HepG2 (cell line): ENCODE results near the gene IFI35. TPM values are rescaled to one million over a fixed set of nuclear protein-coding genes. Genes with fewer than 3 reads are reported as not detected.

Experiments
- HDAC1 ChIP-seq: sonication (generic); formaldehyde crosslinking; IDR thresholded peaks from 2 replicates; pipeline ENCODE4 v1.5.1; 2020; ENCODE audit warnings: mild to moderate bottlenecking, missing genetic modification reagents
- ISL2 ChIP-seq: sonication (generic); formaldehyde crosslinking; IDR thresholded peaks from 2 replicates; pipeline ENCODE4 v1.5.0; 2020; ENCODE audit warnings: missing genetic modification reagents
- MYC ChIP-seq: sonication (generic); formaldehyde crosslinking; IDR thresholded peaks from 2 replicates; pipeline ENCODE4 v1.9.0; 2021; ENCODE audit warnings: missing genetic modification reagents, borderline replicate concordance
- PAX8 ChIP-seq: sonication (generic); formaldehyde crosslinking; IDR thresholded peaks from 2 replicates; pipeline ENCODE4 v1.8.0; 2022; ENCODE audit warnings: mild to moderate bottlenecking, missing genetic modification reagents, borderline replicate concordance
- RXRA ChIP-seq: sonication (generic); formaldehyde crosslinking; IDR thresholded peaks from 2 replicates; pipeline ENCODE4 v1.5.1; 2020; ENCODE audit warnings: missing genetic modification reagents
- SRSF4 ChIP-seq: fragments of 200-400 bp; formaldehyde crosslinking; IDR thresholded peaks from one replicate; pipeline ENCODE4 v1.6.1; 2018; ENCODE audit warnings: mild to moderate bottlenecking, low read depth, low read length, moderate library complexity; ENCODE audit not compliant: poor library complexity, severe bottlenecking
- TRIM24 ChIP-seq: sonication (generic); formaldehyde crosslinking; IDR thresholded peaks from 2 replicates; pipeline ENCODE4 v1.8.0; 2022; ENCODE audit warnings: mild to moderate bottlenecking, missing genetic modification reagents
- ZFY ChIP-seq: sonication (generic); formaldehyde crosslinking; IDR thresholded peaks from 2 replicates; pipeline ENCODE4 v1.4.0; 2020; ENCODE audit warnings: missing genetic modification reagents
- ZIK1 ChIP-seq: sonication (generic); formaldehyde crosslinking; IDR thresholded peaks from 2 replicates; pipeline ENCODE4 v1.5.0; 2020; ENCODE audit warnings: mild to moderate bottlenecking, low read depth, missing genetic modification reagents, borderline replicate concordance
- ZNF225 ChIP-seq: sonication (generic); formaldehyde crosslinking; IDR thresholded peaks from 2 replicates; pipeline ENCODE4 v1.4.0; 2020; ENCODE audit warnings: mild to moderate bottlenecking, missing genetic modification reagents
- ZNF251 ChIP-seq: sonication (generic); formaldehyde crosslinking; IDR thresholded peaks from 2 replicates; pipeline ENCODE4 v1.9.0; 2021; ENCODE audit warnings: mild to moderate bottlenecking, missing genetic modification reagents
- ZNF720 ChIP-seq: sonication (generic); formaldehyde crosslinking; IDR thresholded peaks from 2 replicates; pipeline ENCODE4 v1.4.0; 2020; ENCODE audit warnings: missing genetic modification reagents
- polyA plus RNA-seq, 8 experiments: library from polyadenylated mRNA; depleted of rRNA in 3 of 8; stranded (reverse) in 7 of 8; unstranded in 1 of 8; fragments of >200 nt; fragmentation: Illumina TruSeq in 4 of 8; extraction: Trizol in 4 of 8; gene quantifications; 2 replicates each; pipeline versions ENCODE4 v1.2.1 to v1.2.3, GENCODE V29; 2011 to 2016; ENCODE audit warnings: low read depth in 4 of 8, missing spikeins in 1 of 8, mixed read lengths in 1 of 8; ENCODE audit not compliant: insufficient read depth in 1 of 8
- total RNA-seq, 5 experiments: library from RNA; depleted of rRNA; stranded (reverse); fragments of >200 nt; fragmentation: Illumina TruSeq; extraction: Trizol; gene quantifications; 2 replicates each; pipeline ENCODE4 v1.2.3, GENCODE V29; 2016; ENCODE audit warnings: low read depth in 1 of 5
- TF ChIP-seq, protein P1 (sequence below): sonication (generic); formaldehyde crosslinking; IDR thresholded peaks from 2 replicates; pipeline ENCODE4 v1.5.0; 2020; ENCODE audit warnings: missing genetic modification reagents, mild to moderate bottlenecking, borderline replicate concordance
- TF ChIP-seq, protein P2 (sequence below): sonication (generic); formaldehyde crosslinking; IDR thresholded peaks from 2 replicates; pipeline ENCODE4 v1.4.0; 2020; ENCODE audit warnings: missing genetic modification reagents
- TF ChIP-seq, protein P3 (sequence below), 2 experiments: sonication (generic) in 1 of 2; formaldehyde crosslinking in 1 of 2; IDR thresholded peaks; 2 replicates each; pipeline versions ENCODE4 v1.4.0 to v1.6.1; 2016 to 2020; ENCODE audit warnings: borderline replicate concordance in 1 of 2, low read depth in 1 of 2, mild to moderate bottlenecking in 1 of 2, missing genetic modification reagents in 1 of 2
- TF ChIP-seq, protein P4 (sequence below): IDR thresholded peaks from 2 replicates; pipeline ENCODE4 v1.6.1; 2016; ENCODE audit warnings: missing compliant biosample characterization, missing genetic modification reagents, borderline replicate concordance
- TF ChIP-seq, protein P5 (sequence below): IDR thresholded peaks from 2 replicates; pipeline ENCODE4 v1.6.1; 2016; ENCODE audit warnings: mild to moderate bottlenecking

IFI35 gene
- total and polyA plus RNA-seq, 2 of the 13 experiments (the other 11 are each of a cell fraction or from before 2014, with no cell fraction given): 28.9 to 38.1 TPM

DNA sequence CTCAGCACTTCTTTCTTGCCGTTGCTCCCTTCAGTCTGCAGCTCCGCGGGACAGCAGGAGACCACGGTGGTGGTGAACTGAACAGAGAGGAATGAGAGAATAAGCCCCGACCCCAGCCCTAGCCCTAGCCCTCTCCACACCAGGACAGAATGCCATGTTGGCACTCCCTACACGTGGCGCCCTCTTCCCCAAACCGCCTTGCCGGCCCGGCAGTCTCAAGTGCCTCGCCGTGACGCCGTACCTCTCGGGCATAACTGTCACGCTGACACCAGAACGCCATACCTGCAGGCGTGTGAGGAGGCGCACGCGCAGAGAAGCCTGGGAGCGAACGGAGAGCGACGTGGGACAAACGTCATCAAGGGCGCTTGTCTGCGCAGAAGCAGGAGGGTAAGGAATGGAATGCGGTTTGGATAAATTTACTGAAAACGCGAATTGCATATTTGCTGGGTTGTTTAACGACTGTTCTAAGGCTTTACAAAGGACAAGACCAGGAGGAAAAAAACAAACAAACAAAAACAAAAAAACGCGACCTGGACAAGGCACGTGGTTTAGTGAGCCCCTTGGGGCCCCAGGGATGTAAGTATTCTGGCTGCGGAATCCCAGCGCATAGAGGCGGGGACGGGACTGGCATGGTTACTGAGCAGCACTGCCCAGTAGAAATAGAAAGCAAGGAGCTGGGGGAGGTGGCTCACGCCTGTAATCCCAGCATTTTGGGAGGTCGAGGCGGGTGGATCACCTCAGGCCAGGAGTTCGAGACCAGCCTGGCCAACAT is 42.2 kb upstream of the IFI35 start, which contains the start of gene AARSD1 (continued):
- TF ChIP-seq ZNF251 (0 out of 2 replicates have a peak, but pooled peaks have one; percentile 40), HDAC1 (CRISPR knock-in tag) (peak; percentile 81), SRSF4 (no peak), ZNF225 (CRISPR knock-in tag) (peak; percentile 30; the same call in 1 of the 2 replicates), ZIK1 (CRISPR knock-in tag) (peak; percentile 56; the same call in 1 of the 2 replicates), ZNF720 (CRISPR knock-in tag) (no peak), MYC (CRISPR knock-in tag) (peak; percentile 85; the same call in 1 of the 2 replicates), ISL2 (no peak), RXRA (CRISPR knock-in tag) (0 out of 2 replicates have a peak, but pooled peaks have one; percentile 28), ZFY (peak; percentile 17; the same call in 1 of the 2 replicates), PAX8 (CRISPR knock-in tag) (0 out of 2 replicates have a peak, but pooled peaks have one; percentile 71), TRIM24 (no peak)
- TF ChIP-seq, protein P1, sequence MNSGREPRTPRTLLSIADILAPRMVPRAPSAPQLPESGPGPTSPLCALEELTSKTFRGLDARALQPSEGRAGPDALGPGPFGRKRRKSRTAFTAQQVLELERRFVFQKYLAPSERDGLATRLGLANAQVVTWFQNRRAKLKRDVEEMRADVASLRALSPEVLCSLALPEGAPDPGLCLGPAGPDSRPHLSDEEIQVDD: 0 out of 2 replicates have a peak, but pooled peaks have one; percentile 44
- TF ChIP-seq, protein P2, sequence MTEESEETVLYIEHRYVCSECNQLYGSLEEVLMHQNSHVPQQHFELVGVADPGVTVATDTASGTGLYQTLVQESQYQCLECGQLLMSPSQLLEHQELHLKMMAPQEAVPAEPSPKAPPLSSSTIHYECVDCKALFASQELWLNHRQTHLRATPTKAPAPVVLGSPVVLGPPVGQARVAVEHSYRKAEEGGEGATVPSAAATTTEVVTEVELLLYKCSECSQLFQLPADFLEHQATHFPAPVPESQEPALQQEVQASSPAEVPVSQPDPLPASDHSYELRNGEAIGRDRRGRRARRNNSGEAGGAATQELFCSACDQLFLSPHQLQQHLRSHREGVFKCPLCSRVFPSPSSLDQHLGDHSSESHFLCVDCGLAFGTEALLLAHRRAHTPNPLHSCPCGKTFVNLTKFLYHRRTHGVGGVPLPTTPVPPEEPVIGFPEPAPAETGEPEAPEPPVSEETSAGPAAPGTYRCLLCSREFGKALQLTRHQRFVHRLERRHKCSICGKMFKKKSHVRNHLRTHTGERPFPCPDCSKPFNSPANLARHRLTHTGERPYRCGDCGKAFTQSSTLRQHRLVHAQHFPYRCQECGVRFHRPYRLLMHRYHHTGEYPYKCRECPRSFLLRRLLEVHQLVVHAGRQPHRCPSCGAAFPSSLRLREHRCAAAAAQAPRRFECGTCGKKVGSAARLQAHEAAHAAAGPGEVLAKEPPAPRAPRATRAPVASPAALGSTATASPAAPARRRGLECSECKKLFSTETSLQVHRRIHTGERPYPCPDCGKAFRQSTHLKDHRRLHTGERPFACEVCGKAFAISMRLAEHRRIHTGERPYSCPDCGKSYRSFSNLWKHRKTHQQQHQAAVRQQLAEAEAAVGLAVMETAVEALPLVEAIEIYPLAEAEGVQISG (CRISPR knock-in tag): peak; percentile 76; the same call in 1 of the 2 replicates
- TF ChIP-seq, protein P3, sequence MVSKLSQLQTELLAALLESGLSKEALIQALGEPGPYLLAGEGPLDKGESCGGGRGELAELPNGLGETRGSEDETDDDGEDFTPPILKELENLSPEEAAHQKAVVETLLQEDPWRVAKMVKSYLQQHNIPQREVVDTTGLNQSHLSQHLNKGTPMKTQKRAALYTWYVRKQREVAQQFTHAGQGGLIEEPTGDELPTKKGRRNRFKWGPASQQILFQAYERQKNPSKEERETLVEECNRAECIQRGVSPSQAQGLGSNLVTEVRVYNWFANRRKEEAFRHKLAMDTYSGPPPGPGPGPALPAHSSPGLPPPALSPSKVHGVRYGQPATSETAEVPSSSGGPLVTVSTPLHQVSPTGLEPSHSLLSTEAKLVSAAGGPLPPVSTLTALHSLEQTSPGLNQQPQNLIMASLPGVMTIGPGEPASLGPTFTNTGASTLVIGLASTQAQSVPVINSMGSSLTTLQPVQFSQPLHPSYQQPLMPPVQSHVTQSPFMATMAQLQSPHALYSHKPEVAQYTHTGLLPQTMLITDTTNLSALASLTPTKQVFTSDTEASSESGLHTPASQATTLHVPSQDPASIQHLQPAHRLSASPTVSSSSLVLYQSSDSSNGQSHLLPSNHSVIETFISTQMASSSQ (IDR thresholded peaks at IDR 0.05; ENCODE audit: low read depth): no peak
- TF ChIP-seq, protein P3 (CRISPR knock-in tag; IDR thresholded peaks at IDR 0.05; ENCODE audit: borderline replicate concordance): peak; percentile 55; the same call in 1 of the 2 replicates
- TF ChIP-seq, protein P4, sequence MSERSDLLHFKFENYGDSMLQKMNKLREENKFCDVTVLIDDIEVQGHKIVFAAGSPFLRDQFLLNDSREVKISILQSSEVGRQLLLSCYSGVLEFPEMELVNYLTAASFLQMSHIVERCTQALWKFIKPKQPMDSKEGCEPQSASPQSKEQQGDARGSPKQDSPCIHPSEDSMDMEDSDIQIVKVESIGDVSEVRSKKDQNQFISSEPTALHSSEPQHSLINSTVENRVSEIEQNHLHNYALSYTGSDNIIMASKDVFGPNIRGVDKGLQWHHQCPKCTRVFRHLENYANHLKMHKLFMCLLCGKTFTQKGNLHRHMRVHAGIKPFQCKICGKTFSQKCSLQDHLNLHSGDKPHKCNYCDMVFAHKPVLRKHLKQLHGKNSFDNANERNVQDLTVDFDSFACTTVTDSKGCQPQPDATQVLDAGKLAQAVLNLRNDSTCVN: 0 out of 2 replicates have a peak, but pooled peaks have one; percentile 53
- TF ChIP-seq, protein P5, sequence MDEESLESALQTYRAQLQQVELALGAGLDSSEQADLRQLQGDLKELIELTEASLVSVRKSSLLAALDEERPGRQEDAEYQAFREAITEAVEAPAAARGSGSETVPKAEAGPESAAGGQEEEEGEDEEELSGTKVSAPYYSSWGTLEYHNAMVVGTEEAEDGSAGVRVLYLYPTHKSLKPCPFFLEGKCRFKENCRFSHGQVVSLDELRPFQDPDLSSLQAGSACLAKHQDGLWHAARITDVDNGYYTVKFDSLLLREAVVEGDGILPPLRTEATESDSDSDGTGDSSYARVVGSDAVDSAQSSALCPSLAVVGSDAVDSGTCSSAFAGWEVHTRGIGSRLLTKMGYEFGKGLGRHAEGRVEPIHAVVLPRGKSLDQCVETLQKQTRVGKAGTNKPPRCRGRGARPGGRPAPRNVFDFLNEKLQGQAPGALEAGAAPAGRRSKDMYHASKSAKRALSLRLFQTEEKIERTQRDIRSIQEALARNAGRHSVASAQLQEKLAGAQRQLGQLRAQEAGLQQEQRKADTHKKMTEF (CRISPR knock-in tag): peak; percentile 59
